Neural crest cell (in vitro differentiated cells): Measurements from ENCODE around the gene REXO5. TPM values are rescaled to one million over a fixed set of nuclear protein-coding genes. Genes with fewer than 3 reads are reported as not detected.

Source experiments
- DNase-seq: peaks from one replicate; pipeline ENCODE4 v3.0.0; 2021; ENCODE audit warnings: low read depth, mixed read lengths, low spot score
- H3K27ac Mint-ChIP-seq: one replicate; pipeline ENCODE4 v1.8.0; 2021; ENCODE audit warnings: mild to moderate bottlenecking, mixed read lengths; ENCODE audit not compliant: unreplicated experiment
- H3K27me3 Mint-ChIP-seq: 2 replicates; pipeline ENCODE4 v1.8.0; 2021; ENCODE audit warnings: low read depth, mild to moderate bottlenecking, mixed read lengths
- H3K36me3 Mint-ChIP-seq: 2 replicates; pipeline ENCODE4 v1.8.0; 2021; ENCODE audit warnings: low read depth, mild to moderate bottlenecking, mixed read lengths
- H3K4me1 Mint-ChIP-seq: 2 replicates; pipeline ENCODE4 v1.8.0; 2021; ENCODE audit warnings: mixed read lengths
- H3K4me3 Mint-ChIP-seq: one replicate; pipeline ENCODE4 v1.8.0; 2021; ENCODE audit warnings: mild to moderate bottlenecking, mixed read lengths
- H3K9me3 Mint-ChIP-seq: 2 replicates; pipeline ENCODE4 v1.8.0; 2021; ENCODE audit warnings: mixed read lengths
- CTCF ChIP-seq: fragments of 200-600 bp; sonication (generic); conservative IDR thresholded peaks from 2 replicates; pipeline ENCODE4 v1.5.0; 2021; ENCODE audit warnings: antibody characterized with exemption, mild to moderate bottlenecking
- total RNA-seq: library from RNA; stranded (reverse); gene quantifications from 2 replicates; pipeline ENCODE4 v1.2.1, GENCODE V29; 2021

The REXO5 gene
- total RNA-seq, 1 donor from 2014 or later, result 10.1 TPM

GRCh38 chr16:20812510-20812909, 6.2 kb downstream of the REXO5 start:
- H3K4me1 Mint-ChIP-seq, result peaks cover 8% of the 10 kb centered on the region
- no peaks in the 10 kb centered on the region for H3K27me3 Mint-ChIP-seq
- H3K27ac Mint-ChIP-seq, result no peak overlapping the region
- no peak for DNase-seq
- no peak for TF ChIP-seq CTCF
- no peaks in the 10 kb centered on the region for H3K9me3 Mint-ChIP-seq
- H3K4me3 Mint-ChIP-seq, result no peak overlapping the region
- H3K36me3 Mint-ChIP-seq, result no peaks in the 10 kb centered on the region

GRCh38 chr16:20814784-20815183, 8.5 kb downstream of the REXO5 start:
- H3K27me3 Mint-ChIP-seq, result no peaks in the 10 kb centered on the region
- H3K4me1 Mint-ChIP-seq, result no peaks in the 10 kb centered on the region
- H3K27ac Mint-ChIP-seq, result no peak overlapping the region
- H3K4me3 Mint-ChIP-seq, result no peak overlapping the region
- no peaks in the 10 kb centered on the region for H3K36me3 Mint-ChIP-seq
- no peak for DNase-seq
- no peak for TF ChIP-seq CTCF
- H3K9me3 Mint-ChIP-seq, result no peaks in the 10 kb centered on the region

- DNase-seq, result no peak
- Mint-ChIP-seq H3K9me3 (no peaks in the 10 kb centered on the region), H3K27ac (no peak overlapping the region), H3K36me3 (peaks cover 2% of the 10 kb centered on the region), H3K4me3 (no peak overlapping the region), H3K27me3 (no peaks in the 10 kb centered on the region), H3K4me1 (no peaks in the 10 kb centered on the region)
- no peak for TF ChIP-seq CTCF
These were observed 12.7 kb downstream of the REXO5 start for GRCh38 chr16:20818929-20819585.

- no peaks in the 10 kb centered on the region for H3K27me3 Mint-ChIP-seq
These were observed 15.4 kb downstream of the REXO5 start for GRCh38 chr16:20821682-20822081.

GRCh38 chr16:20822521-20823325, 16.4 kb downstream of the REXO5 start:
- Mint-ChIP-seq H3K36me3 (peaks cover 2% of the 10 kb centered on the region), H3K9me3 (no peaks in the 10 kb centered on the region), H3K4me3 (no peak overlapping the region), H3K27me3 (no peaks in the 10 kb centered on the region), H3K27ac (no peak overlapping the region), H3K4me1 (no peaks in the 10 kb centered on the region)
- TF ChIP-seq CTCF, result no peak
- no peak for DNase-seq

More at GRCh38 chr16:20821682-20822081, 15.4 kb downstream of the REXO5 start:
- peaks cover 2% of the 10 kb centered on the region for H3K36me3 Mint-ChIP-seq
- no peaks in the 10 kb centered on the region for H3K4me1 Mint-ChIP-seq
- no peaks in the 10 kb centered on the region for H3K9me3 Mint-ChIP-seq
- H3K27ac Mint-ChIP-seq, result no peak overlapping the region
- no peak for DNase-seq
- H3K4me3 Mint-ChIP-seq, result no peak overlapping the region
- TF ChIP-seq CTCF, result no peak
